DOHH2 (cell line): ENCODE measurements around the gene ZNF536.

Source experiments
- H3F3A ChIP-seq: fragments of 200-600 bp; sonication (generic), shearing (Covaris generic); 2 replicates; pipeline ENCODE4 v1.6.0; 2016; ENCODE audit warnings: antibody characterized with exemption, mild to moderate bottlenecking; ENCODE audit not compliant: control insufficient read depth, insufficient read depth
- H3K27ac ChIP-seq: fragments of 200-600 bp; sonication (generic); 2 replicates; pipeline ENCODE4 v1.5.1; 2014; ENCODE audit warnings: low read depth, mild to moderate bottlenecking, low read length, moderate library complexity
- H3K27me3 ChIP-seq: fragments of 200-600 bp; sonication (generic); 2 replicates; pipeline ENCODE4 v1.6.1; 2014; ENCODE audit warnings: mild to moderate bottlenecking, low read length, mixed read lengths; ENCODE audit not compliant: control insufficient read depth
- H3K36me3 ChIP-seq: fragments of 200-600 bp; sonication (generic); 2 replicates; pipeline ENCODE4 v1.6.1; 2014; ENCODE audit warnings: mild to moderate bottlenecking, low read length, moderate library complexity, mixed read lengths; ENCODE audit not compliant: control insufficient read depth
- H3K4me1 ChIP-seq: fragments of 200-600 bp; sonication (generic); 2 replicates; pipeline ENCODE4 v1.6.1; 2014; ENCODE audit warnings: mild to moderate bottlenecking, low read length, mixed read lengths; ENCODE audit not compliant: control insufficient read depth
- H3K4me2 ChIP-seq: fragments of 200-600 bp; sonication (generic); 2 replicates; pipeline ENCODE4 v1.6.0; 2014; ENCODE audit warnings: mild to moderate bottlenecking, low read length, moderate library complexity
- H3K4me3 ChIP-seq: fragments of 200-600 bp; sonication (generic); 2 replicates; pipeline ENCODE4 v1.5.1; 2014; ENCODE audit warnings: mild to moderate bottlenecking, low read length, mixed read lengths
- H3K79me2 ChIP-seq: fragments of 200-600 bp; sonication (generic); 2 replicates; pipeline ENCODE4 v1.6.1; 2014; ENCODE audit warnings: mild to moderate bottlenecking, low read length, mixed read lengths; ENCODE audit not compliant: control insufficient read depth
- H3K9me2 ChIP-seq: fragments of 200-600 bp; sonication (generic); replicated peaks from 2 replicates; pipeline ENCODE4 v1.6.1; 2014; ENCODE audit warnings: mild to moderate bottlenecking, low read length, mixed read lengths; ENCODE audit not compliant: control insufficient read depth
- H3K9me3 ChIP-seq: fragments of 200-600 bp; sonication (generic); 2 replicates; pipeline ENCODE4 v1.6.1; 2014; ENCODE audit warnings: antibody characterized with exemption, low read length, mixed read lengths; ENCODE audit not compliant: control insufficient read depth, insufficient read depth
- H4K20me1 ChIP-seq: fragments of 200-600 bp; sonication (generic); 2 replicates; pipeline ENCODE4 v1.6.0; 2014; ENCODE audit warnings: low read depth, mild to moderate bottlenecking, antibody characterized with exemption, low read length, moderate library complexity; ENCODE audit not compliant: control insufficient read depth, insufficient read depth
- CTCF ChIP-seq: fragments of 200-600 bp; sonication (generic); IDR thresholded peaks from one replicate; pipeline ENCODE4 v1.5.1; 2014; ENCODE audit warnings: antibody characterized with exemption, mild to moderate bottlenecking, low read depth, low read length; ENCODE audit not compliant: poor library complexity, severe bottlenecking
- EZH2phosphoT487 ChIP-seq: fragments of 200-600 bp; sonication (generic); IDR thresholded peaks from 2 replicates; pipeline ENCODE4 v1.6.1; 2017; ENCODE audit warnings: borderline replicate concordance, mild to moderate bottlenecking, antibody characterized with exemption, low read length, moderate library complexity, mixed read lengths

ZNF536 gene

GRCh38 chr19:30546332-30546731 is 174.1 kb downstream of the ZNF536 start:
- Histone ChIP-seq H3K36me3 (no peaks in the 10 kb centered on the region), H3K27me3 (no peaks in the 10 kb centered on the region), H3K9me2 (no peaks in the 10 kb centered on the region), H3K9me3 (no peaks in the 10 kb centered on the region), H3K4me2 (no peak overlapping the region), H3K79me2 (no peaks in the 10 kb centered on the region), H3K4me1 (no peaks in the 10 kb centered on the region), H3K4me3 (no peak overlapping the region), H4K20me1 (no peaks in the 10 kb centered on the region), H3F3A (no peaks in the 10 kb centered on the region), H3K27ac (no peak overlapping the region)
- no peak for TF ChIP-seq EZH2phosphoT487
- TF ChIP-seq CTCF, result no peak

- H3K9me3 ChIP-seq, result no peaks in the 10 kb centered on the region
- no peaks in the 10 kb centered on the region for H3F3A ChIP-seq
- H3K27me3 ChIP-seq, result no peaks in the 10 kb centered on the region
- no peaks in the 10 kb centered on the region for H3K36me3 ChIP-seq
- no peaks in the 10 kb centered on the region for H3K4me1 ChIP-seq
- TF ChIP-seq CTCF (no peak), EZH2phosphoT487 (no peak)
- no peak overlapping the region for H3K4me3 ChIP-seq
- H3K4me2 ChIP-seq, result no peak overlapping the region
- no peak overlapping the region for H3K27ac ChIP-seq
- H3K79me2 ChIP-seq, result no peaks in the 10 kb centered on the region
- H3K9me2 ChIP-seq, result no peaks in the 10 kb centered on the region
- no peaks in the 10 kb centered on the region for H4K20me1 ChIP-seq
These were observed 175.1 kb downstream of the ZNF536 start for GRCh38 chr19:30547246-30547645.

- no peaks in the 10 kb centered on the region for H3K79me2 ChIP-seq
- TF ChIP-seq EZH2phosphoT487 (no peak), CTCF (no peak)
These were observed 177.0 kb downstream of the ZNF536 start for GRCh38 chr19:30549151-30549550.

GRCh38 chr19:30551271-30551670 is 179.1 kb downstream of the ZNF536 start:
- Histone ChIP-seq H3K27me3 (no peaks in the 10 kb centered on the region), H3F3A (no peaks in the 10 kb centered on the region), H3K27ac (no peak overlapping the region), H3K4me1 (no peaks in the 10 kb centered on the region), H3K4me3 (no peak overlapping the region), H3K36me3 (no peaks in the 10 kb centered on the region), H3K79me2 (no peaks in the 10 kb centered on the region), H3K9me3 (no peaks in the 10 kb centered on the region), H3K9me2 (no peaks in the 10 kb centered on the region), H3K4me2 (no peak overlapping the region), H4K20me1 (no peaks in the 10 kb centered on the region)
- TF ChIP-seq CTCF, result no peak
- no peak for TF ChIP-seq EZH2phosphoT487

More at GRCh38 chr19:30549151-30549550, 177.0 kb downstream of the ZNF536 start:
- H3K4me2 ChIP-seq, result no peak overlapping the region
- no peaks in the 10 kb centered on the region for H3K36me3 ChIP-seq
- no peaks in the 10 kb centered on the region for H3K27me3 ChIP-seq
- no peaks in the 10 kb centered on the region for H3F3A ChIP-seq
- no peaks in the 10 kb centered on the region for H3K9me3 ChIP-seq
- H4K20me1 ChIP-seq, result no peaks in the 10 kb centered on the region
- H3K9me2 ChIP-seq, result no peaks in the 10 kb centered on the region
- H3K27ac ChIP-seq, result no peak overlapping the region
- H3K4me3 ChIP-seq, result no peak overlapping the region
- H3K4me1 ChIP-seq, result no peaks in the 10 kb centered on the region
